T47D (cell line): ENCODE data around the gene ZNF668.
"Not testable (repeated sequence)": the region's sequence is repeated elsewhere in the genome, so short reads cannot be mapped to it uniquely, and the experiment has no call there.

ENCODE experiments used
- DNase-seq, 2 experiments: peaks; one replicate each; pipeline versions ENCODE4 v3.0.0 to v3.0.0-alpha.2; 2011 to 2012; ENCODE audit warnings: low read depth in 1 of 2, low spot score in 1 of 2
- JUND ChIP-seq: IDR thresholded peaks from 2 replicates; pipeline ENCODE4 v1.6.1; 2012; ENCODE audit warnings: low read depth
- in situ Hi-C: cut with HindIII; loops from 2 replicates; pipeline ENCODE4 v1.10.0; 2016; ENCODE audit warnings: low sequenced_read_pairs, low pct_unique_long_range_greater_than_20kb

The ZNF668 gene

GRCh38 chr16:31023627-31024226 lies 50.3 kb downstream of the ZNF668 start:
- TF ChIP-seq JUND: no peak
- no peak for DNase-seq
- in situ Hi-C loops: no loop called here

- no peak for DNase-seq
- in situ Hi-C loops: no loop called here
- no peak for TF ChIP-seq JUND
Measured at GRCh38 chr16:31023252-31023602, 50.8 kb downstream of the ZNF668 start.

- no peak for DNase-seq
- in situ Hi-C loops: no loop called here
- no peak for TF ChIP-seq JUND
Measured at GRCh38 chr16:31022544-31023251, 51.3 kb downstream of the ZNF668 start.

GRCh38 chr16:31020536-31020935 lies 53.5 kb downstream of the ZNF668 start:
- in situ Hi-C loops: no loop called here
- no peak for TF ChIP-seq JUND
- DNase-seq: no peak

DNA sequence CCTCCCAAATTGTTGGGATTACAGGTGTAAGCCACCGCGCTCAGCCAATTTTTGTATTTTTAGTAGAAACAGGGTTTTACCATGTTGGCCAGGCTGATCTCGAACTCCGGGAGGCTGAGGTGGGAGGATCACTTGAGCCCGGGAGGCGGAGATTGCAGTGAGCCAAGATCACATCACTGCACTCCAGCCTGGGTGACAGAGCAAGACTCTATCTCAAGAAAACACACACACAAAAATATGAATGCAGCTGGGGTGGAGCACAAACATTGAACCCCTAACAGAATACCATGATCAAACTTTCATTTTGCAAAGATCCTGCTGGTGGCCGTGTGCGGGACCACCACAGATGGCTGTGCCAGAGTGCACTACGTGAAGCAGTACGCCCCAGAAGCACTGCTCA lies 56.3 kb downstream of the ZNF668 start:
- DNase-seq, in situ Hi-C loops: not testable (repeated sequence)

DNA sequence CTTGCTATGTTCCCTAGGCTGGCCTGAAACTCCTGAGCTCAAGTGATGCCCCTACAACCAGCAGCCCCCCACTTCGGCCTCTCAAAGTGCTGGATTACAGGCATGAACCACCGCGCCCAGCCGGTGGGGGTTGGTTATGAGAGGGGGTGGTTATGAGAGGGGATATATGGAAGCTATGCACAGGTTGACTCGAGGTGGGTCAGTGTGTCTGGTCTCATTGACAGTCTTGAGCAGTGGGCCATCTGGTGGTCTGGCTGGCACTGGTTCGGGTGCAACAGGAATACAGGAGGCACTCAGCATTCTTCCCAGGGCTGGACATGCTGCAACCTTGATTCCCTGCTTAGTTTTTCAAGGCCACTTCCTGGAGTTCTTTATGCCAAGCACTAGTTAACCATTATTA lies 58.0 kb downstream of the ZNF668 start:
- peak in 1 of 2 experiments; percentile 27 for DNase-seq
- TF ChIP-seq JUND: no peak
- in situ Hi-C loops: no loop called here

DNA sequence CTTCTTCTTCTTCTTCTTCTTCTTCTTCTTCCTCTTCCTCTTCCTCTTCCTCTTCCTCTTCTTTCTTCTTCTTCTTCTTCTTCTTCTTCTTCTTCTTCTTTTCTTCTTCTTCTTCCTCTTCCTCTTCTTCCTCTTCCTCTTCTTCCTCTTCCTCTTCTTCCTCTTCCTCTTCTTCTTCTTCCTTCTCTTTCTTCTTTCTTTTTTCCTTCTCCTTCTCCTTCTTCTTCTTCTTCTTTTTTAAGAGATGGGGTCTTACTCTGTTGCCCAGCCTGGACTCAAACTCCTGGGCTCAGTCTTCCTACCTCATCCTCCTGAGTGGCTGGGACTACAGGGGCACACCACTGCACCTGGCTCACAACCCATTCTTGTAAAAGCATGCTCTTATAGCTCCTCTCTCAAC lies 60.7 kb downstream of the ZNF668 start:
- in situ Hi-C loops, DNase-seq: not testable (repeated sequence)

DNA sequence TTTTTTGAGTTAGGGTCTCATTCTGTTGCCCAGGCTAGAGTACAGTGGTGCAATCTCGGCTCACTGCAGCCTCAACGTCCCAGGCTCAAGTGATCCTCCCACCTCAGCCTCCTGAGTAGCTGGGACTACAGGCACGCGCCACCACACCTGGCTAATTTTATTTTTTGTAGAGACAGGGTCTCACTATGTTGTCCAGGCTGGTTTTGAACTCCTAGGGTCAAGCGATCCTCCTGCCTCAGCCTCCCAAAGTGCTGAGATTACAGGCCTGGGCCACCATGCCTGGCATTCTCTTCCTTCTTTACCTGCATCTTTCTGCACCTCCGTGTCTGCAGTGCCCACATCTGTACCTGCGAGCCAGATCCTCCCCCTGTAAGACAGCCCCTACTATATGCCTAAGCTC lies 62.2 kb downstream of the ZNF668 start:
- DNase-seq, in situ Hi-C loops: not testable (repeated sequence)
